ENCODE results near the gene SLC7A10. TPM values are rescaled to one million over a fixed set of nuclear protein-coding genes. Genes with fewer than 3 reads are reported as not detected.

The SLC7A10 gene
- total RNA-seq, 2 donors from 2014 or later = not detected

DNA sequence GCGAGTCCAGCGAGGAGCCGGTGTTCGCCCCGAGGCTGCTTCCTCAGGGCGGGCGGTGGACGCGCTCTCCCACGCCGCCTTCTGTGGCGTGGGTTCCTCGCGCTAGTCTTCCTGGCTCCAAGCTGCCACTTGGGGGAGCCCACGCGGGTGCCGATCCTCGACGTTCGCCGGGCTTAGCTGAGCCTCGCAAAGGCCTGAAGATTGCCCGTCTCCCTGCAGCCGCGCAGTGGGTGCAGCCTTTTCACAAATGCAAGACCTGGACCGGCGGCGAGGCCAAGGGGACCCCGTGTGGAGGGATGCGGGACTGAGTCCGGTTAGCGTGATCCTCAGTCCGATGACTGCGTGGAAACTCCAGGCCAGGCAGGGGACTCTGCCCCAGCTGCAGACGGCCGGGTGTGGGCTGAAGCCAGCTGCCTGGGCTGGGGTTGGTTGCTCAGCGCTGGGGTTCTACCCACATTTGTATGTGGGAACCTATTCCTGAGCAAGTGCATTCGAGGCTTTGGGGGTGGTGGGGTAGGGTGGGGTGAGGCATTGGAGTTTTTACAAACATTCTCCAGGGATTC lies 48.2 kb downstream of the SLC7A10 start:
- no peak for DNase-seq
- H3K36me3 ChIP-seq = no peaks in the 10 kb centered on the region
- TF ChIP-seq, protein P1, sequence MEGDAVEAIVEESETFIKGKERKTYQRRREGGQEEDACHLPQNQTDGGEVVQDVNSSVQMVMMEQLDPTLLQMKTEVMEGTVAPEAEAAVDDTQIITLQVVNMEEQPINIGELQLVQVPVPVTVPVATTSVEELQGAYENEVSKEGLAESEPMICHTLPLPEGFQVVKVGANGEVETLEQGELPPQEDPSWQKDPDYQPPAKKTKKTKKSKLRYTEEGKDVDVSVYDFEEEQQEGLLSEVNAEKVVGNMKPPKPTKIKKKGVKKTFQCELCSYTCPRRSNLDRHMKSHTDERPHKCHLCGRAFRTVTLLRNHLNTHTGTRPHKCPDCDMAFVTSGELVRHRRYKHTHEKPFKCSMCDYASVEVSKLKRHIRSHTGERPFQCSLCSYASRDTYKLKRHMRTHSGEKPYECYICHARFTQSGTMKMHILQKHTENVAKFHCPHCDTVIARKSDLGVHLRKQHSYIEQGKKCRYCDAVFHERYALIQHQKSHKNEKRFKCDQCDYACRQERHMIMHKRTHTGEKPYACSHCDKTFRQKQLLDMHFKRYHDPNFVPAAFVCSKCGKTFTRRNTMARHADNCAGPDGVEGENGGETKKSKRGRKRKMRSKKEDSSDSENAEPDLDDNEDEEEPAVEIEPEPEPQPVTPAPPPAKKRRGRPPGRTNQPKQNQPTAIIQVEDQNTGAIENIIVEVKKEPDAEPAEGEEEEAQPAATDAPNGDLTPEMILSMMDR (IDR thresholded peaks at IDR 0.05) = peak; percentile 39
- no peaks in the 10 kb centered on the region for H3K9me3 ChIP-seq
- intact Hi-C loops (cut with DNase I) = no loop called here
- peaks cover 5% of the 10 kb centered on the region for H3K4me1 ChIP-seq
- no peaks in the 10 kb centered on the region for H3K27me3 ChIP-seq
- peak overlapping the region; percentile 91 for H3K27ac ChIP-seq
- peak overlapping the region; percentile 79 for H3K4me3 ChIP-seq
- H3K9ac ChIP-seq (ENCODE audit: low read depth in 2 of 2, low read length in 2 of 2) = peak overlapping the region; percentile 76 to 97

DNA sequence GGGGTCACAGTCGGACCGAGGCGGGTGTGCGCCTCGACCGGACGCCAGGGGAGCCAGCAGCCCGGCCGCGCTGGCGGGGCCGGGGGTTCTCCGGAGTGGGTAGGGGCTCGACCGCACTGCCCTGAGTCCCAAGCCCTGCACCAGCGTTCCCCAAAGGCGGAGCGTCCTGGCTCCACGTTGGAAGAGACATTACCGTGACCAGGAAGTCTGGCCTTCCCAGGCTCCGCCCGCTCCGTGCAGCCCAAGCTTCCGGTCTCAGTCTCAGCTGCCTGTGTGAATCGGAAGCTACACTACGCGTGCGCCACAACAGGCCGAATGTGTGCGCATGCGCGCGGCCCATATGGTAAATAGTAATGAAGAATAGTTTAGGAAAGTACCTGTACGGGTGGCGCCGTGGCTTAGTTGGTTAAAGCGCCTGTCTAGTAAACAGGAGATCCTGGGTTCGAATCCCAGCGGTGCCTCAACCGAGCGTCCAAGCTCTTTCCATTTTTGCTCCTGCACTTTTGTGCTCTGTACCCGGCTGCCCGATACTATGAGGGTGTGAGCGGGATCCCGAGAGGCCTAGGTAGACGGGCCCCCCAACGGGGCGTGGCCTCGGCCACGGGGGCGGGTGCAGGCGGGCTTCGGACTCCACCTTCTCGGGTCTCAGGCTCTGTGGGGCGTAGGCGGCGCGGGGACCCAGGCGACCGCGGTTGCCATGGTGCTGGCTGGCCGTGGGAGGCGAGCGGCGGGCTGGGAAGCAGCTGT lies 48.8 kb downstream of the SLC7A10 start:
- H3K4me3 ChIP-seq = peak overlapping the region; percentile 79
- peak overlapping the region; percentile 91 for H3K27ac ChIP-seq
- peak; percentile 97 for DNase-seq
- H3K4me1 ChIP-seq = peaks cover 5% of the 10 kb centered on the region
- TF ChIP-seq, protein P1 (IDR thresholded peaks at IDR 0.05) = no peak
- H3K27me3 ChIP-seq = no peaks in the 10 kb centered on the region
- H3K9me3 ChIP-seq = no peaks in the 10 kb centered on the region
- H3K9ac ChIP-seq (ENCODE audit: low read depth in 2 of 2, low read length in 2 of 2) = peak overlapping the region; percentile 89 to 97
- H3K36me3 ChIP-seq = no peaks in the 10 kb centered on the region
- intact Hi-C loops (cut with DNase I) = no loop called here

DNA sequence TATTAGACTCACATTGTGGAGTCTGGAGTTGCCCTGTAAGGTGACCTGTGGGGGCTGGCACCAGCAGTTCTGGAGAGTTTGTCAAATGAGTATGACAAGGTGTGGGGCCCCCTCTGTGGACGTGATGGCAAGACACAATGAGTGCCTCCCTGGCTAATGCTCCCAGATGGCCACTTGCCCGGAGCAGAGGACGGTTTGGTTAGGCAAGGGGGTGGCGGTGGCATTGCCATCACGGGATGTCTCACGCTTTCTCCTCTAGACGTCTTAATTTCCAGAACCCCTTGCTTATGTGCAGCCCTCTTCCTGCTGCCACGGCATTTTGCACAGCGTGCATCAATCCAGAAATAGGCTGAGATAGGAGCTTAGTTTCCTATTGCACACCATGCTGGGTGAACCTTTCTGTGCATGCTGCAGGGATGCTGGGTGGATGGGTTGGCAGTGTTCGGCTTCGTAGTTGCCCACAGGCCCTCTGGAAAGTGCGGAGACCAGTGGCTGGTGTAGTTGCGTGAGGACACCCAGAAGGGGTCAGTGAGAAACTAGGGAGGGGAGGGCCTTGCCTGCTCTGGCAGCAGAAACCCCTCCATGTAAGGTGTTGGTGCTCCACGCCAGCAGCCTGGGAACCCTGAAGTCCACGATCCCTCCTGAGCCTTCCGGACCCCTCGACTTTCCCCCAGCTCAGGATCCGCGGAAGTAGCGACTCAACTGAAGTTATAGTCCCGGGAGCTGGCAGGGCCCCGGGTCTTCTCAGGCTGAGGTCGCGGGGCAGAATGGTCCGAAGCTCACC lies 49.6 kb downstream of the SLC7A10 start:
- Histone ChIP-seq H3K36me3 (no peaks in the 10 kb centered on the region), H3K4me3 (peak overlapping the region; percentile 79), H3K9me3 (no peaks in the 10 kb centered on the region), H3K9ac (ENCODE audit: low read depth in 2 of 2, low read length in 2 of 2) (peak overlapping the region; percentile 89 to 97), H3K27me3 (no peaks in the 10 kb centered on the region), H3K27ac (peak overlapping the region; percentile 91), H3K4me1 (peaks cover 5% of the 10 kb centered on the region)
- TF ChIP-seq, protein P1 (IDR thresholded peaks at IDR 0.05) = no peak
- DNase-seq = no peak
- intact Hi-C loops (cut with DNase I) = no loop called here

DNA sequence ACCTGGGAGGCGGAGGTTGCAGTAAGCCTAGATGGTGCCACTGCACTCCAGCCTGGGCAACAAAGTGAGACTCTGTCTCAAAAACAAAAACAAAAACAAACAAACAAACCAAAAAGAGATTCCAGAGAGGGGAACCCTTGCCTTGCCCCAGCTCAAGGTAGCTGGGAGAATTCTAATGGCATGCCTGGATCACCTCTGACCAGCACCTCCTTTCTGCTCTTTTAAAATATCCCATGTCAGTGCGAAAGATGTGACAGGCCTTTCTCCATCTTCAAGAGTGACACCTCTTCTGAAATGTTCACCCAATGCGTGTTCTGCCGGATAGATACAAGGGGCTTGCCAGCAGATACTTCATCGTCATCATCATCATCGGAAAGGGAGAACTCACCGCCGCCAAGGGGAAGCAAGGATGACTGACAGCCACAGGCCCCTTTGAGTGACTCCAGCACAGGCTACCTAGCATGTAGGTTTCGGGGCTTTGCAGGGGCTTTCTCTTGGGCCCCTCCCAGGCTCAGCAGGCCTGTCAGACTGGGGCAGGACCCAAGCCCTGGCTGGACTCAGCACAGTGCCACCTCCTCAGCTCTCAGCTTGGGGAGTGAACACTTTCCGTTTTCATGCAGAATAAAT lies 50.4 kb downstream of the SLC7A10 start:
- Histone ChIP-seq H3K4me1 (peaks cover 5% of the 10 kb centered on the region), H3K9ac (ENCODE audit: low read depth in 2 of 2, low read length in 2 of 2) (peak overlapping the region in 1 of 2 donors; percentile 97), H3K27me3 (no peaks in the 10 kb centered on the region), H3K4me3 (no peak overlapping the region), H3K36me3 (no peaks in the 10 kb centered on the region), H3K9me3 (no peaks in the 10 kb centered on the region), H3K27ac (no peak overlapping the region)
- TF ChIP-seq, protein P1 (IDR thresholded peaks at IDR 0.05) = no peak
- intact Hi-C loops (cut with DNase I) = no loop called here
- DNase-seq = no peak

DNA sequence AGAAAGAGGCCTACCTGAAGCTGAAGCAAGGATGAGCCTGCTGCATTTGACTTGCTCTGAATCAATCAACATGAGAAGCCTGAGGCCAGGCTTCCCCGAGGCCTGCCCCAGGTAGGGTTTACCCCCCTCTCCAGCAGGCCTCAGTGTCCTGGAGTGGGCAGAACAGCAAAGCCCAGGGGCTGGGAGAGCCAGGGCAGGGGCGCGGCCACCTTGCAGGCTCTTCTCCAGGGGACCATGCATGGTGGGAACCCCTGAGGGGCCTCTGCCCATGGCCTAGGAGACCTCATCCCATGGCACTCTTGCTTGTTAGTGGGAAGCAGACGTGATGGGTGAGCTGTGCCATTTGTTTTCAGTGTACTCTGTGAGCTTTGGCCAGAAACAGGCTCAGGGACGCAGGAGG lies 51.5 kb downstream of the SLC7A10 start:
- TF ChIP-seq, protein P1 (IDR thresholded peaks at IDR 0.05) = no peak
- Histone ChIP-seq H3K4me3 (no peak overlapping the region), H3K27ac (no peak overlapping the region), H3K27me3 (no peaks in the 10 kb centered on the region), H3K36me3 (no peaks in the 10 kb centered on the region), H3K9ac (ENCODE audit: low read depth in 2 of 2, low read length in 2 of 2) (no peak overlapping the region), H3K9me3 (no peaks in the 10 kb centered on the region), H3K4me1 (peaks cover 5% of the 10 kb centered on the region)
- intact Hi-C loops (cut with DNase I) = no loop called here
- DNase-seq = no peak
